GM21825 (cell line): ENCODE data around the gene TUBA1C.
"Not testable (repeated sequence)": the region's sequence is repeated elsewhere in the genome, so short reads cannot be mapped to it uniquely, and the experiment has no call there.

Experiments used
- ATAC-seq: cut with Tn5 transposase; IDR thresholded peaks from one replicate; pipeline ENCODE4 v1.9.1; 2021; ENCODE audit warnings: mild to moderate bottlenecking, moderate library complexity; ENCODE audit not compliant: unreplicated experiment

TUBA1C gene

GRCh38 chr12:49305762-49306510, 41.1 kb downstream of the TUBA1C start:
- ATAC-seq = no peak

GRCh38 chr12:49309386-49309785, 44.5 kb downstream of the TUBA1C start:
- ATAC-seq = no peak

- ATAC-seq = not testable (repeated sequence)
Measured at GRCh38 chr12:49310451-49311000, 45.6 kb downstream of the TUBA1C start.

GRCh38 chr12:49314811-49315210, 49.9 kb downstream of the TUBA1C start:
- no peak for ATAC-seq

GRCh38 chr12:49317118-49317517, 52.2 kb downstream of the TUBA1C start:
- ATAC-seq = not testable (repeated sequence)

- not testable (repeated sequence) for ATAC-seq
Measured at GRCh38 chr12:49320411-49321103, 55.7 kb downstream of the TUBA1C start.

GRCh38 chr12:49322367-49322707, 57.5 kb downstream of the TUBA1C start:
- no peak for ATAC-seq

GRCh38 chr12:49322708-49323523, 58.0 kb downstream of the TUBA1C start, which contains the start of gene TROAP:
Gene TROAP, plus strand, starts transcription at chr12:49323255. Its CDS starts 354 bp downstream, at chr12:49323609.
- ATAC-seq = peak; percentile 97

GRCh38 chr12:49323524-49324097, 58.7 kb downstream of the TUBA1C start:
- no peak for ATAC-seq
